ENCODE measurements around the gene TMEM191C.
"Not testable (repeated sequence)": the region's sequence is repeated elsewhere in the genome, so short reads cannot be mapped to it uniquely, and the experiment has no call there.

TMEM191C gene

DNA sequence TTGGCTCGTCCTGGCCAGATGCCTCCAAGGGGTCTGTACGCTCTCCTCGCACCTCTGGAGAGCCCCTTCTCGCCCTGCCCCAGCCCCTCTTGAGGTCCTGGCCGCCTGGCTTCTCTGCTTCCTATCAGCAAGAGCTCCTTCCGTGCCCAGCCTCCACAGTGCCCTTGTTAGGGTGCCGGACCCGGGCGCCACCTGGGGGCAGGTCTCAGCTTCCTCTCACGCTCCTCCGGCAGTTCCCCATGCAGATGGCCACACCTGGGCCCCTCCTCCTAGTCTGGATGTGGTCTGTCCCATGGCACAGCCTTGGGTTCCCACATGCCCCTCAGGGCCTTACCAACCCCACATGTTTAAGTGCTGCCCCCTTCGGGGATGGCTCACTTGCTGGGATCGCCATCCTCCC is 6.5 kb downstream of the TMEM191C start:
- not testable (repeated sequence) for DNase-seq (ENCODE audit: low read depth)

DNA sequence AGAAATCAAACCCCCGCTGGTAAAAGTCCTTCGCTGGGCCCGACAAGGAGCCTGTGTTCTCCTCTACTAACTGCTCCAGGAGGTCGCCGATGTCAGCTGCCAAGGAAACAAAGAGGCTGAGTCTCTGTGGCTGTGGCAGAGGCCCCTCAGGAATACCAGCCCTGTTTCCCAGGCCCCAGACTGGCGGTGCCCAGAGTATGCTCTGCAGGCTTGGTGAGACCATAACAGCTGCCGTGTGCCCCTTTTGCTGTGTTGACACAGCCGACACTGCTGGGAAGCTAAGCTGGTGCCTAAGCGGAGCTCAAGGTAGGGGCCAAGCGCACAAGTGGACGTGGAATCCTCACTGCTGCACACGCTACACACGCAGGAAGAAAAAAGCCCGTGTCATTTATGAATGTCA is 16.9 kb downstream of the TMEM191C start:
- DNase-seq (ENCODE audit: low read depth), result not testable (repeated sequence)

DNA sequence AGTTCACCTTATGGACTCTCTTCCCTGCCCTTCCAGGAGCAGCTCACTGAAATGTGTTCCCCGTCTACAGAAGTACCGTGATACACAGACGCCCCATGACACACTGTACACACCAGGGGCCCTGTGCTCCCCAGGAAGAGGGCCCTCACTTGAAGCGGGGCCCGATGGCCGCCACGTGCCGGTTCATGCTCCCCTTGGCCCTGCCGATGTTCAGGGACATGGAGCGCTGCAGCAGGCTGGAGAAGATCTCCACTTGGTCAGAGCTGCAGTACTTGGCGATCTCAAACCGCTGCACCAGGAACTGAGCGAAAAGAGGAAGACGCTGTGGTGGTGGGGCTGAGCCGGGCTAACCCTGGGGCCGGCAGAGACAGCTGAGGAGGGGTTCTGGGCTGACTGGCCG is 20.5 kb downstream of the TMEM191C start:
- DNase-seq (ENCODE audit: low read depth), result not testable (repeated sequence)

DNA sequence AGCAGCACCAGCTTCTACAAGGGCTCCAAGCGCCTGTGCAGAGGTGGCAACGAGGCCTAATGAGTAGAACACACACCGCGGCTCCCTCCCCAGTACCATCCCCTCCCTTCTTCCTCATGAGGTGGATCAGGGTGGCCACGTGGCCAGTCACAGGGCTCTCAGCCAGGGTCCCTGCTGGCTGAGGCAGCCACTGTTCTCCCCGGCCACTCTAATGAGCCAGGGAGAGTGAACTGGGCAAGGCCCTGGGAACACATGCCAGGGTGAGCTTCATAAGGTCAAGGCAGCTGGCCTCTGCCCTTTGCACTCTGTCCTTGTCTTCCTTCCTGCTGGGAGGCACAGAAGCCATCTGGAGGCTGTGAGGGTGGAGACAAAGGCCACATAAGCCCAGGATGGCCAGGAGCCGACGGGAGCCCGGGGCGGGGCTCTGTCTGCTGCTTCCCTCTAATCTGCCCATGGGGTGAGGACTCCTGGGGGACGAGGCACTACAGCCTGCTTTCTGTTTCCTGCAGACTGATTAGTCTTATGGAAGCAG is 22.0 kb downstream of the TMEM191C start:
- DNase-seq (ENCODE audit: low read depth), result not testable (repeated sequence)

DNA sequence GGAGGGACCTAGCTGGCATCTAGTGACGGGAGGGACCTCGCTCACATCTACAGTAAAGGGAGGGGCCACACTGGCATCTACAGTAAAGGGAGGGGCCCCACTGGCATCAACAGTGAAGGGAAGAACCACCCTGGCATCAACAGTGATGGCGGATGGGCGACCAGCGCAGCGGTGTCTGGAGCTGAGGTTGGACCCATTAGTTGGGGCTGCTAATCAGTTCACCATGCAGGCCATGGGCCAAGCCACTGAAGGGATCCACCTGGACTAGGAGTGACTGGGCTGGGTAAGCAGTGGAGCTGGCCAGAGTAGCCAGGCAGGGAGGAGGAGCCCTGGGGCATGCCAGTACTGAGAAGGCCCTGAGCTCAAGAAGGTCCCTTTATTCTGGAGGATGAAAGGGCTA is 23.4 kb downstream of the TMEM191C start:
- not testable (repeated sequence) for DNase-seq (ENCODE audit: low read depth)

DNA sequence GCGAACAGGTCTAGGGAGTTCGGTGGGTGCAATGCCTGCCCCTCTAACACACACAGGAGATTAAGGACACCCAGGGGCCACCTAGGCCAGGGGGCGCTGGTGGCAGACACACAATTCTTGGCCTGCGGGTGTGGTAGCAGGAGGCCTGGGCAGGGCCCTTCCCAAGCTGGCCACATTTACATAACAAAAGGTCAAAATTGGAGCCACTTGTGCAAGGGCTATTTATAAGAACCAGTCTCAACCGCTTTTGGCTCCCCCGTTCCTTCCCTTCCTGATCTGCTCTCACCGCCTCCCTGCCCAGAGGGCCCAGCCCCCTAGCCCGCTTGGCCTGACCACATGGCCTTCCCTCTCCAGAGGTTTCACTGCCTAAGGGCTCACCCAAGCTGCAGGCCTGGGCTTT is 25.1 kb downstream of the TMEM191C start:
- not testable (repeated sequence) for DNase-seq (ENCODE audit: low read depth)

DNA sequence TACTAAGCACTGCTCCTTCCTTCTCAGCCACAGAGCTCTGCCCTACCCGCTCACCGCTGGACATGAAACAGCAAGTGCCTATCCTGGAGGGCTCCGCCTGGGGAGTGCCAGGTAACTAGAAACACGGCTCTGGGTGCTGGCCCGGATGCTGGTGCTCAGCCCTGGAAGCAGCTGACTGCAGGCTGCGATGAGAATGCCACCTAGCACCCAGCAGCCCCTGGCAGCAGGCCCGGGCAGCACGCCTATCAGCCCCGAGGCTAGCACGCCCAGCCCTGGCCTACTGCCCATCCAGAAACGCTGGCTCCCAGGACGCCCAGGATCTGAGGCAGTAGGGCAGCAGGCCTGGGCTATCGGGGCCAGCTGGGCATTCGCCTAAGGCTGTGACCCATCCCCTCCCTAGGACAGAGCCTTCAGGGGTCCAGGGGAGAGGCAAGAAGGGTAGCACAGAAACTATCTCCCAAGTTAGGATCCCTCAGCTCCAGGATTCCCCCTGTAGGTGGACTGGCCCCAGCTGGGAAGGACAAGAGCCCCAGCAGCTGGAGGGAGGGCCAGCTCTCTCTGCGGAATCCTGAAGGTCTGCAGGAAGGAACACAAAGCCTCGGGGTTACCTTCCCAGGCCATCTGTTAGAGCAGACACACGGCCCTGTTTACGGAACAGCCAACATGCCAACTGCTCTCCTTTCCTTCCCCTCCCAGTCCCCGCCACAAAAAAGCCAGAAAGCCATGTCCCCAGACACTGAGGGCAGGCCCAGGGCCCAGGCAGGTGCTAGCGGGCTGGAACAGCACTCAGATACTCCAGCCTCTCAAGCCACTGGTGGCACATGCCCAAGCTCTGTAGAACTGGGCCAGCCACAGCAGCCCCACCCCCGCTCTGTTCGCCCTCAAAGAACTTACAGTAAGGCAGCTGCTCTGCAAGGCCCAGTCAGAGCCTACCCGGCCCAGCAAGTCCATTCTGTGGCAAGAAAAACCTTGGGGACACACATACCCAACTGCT is 26.9 kb downstream of the TMEM191C start:
- DNase-seq (ENCODE audit: low read depth), result not testable (repeated sequence)

DNA sequence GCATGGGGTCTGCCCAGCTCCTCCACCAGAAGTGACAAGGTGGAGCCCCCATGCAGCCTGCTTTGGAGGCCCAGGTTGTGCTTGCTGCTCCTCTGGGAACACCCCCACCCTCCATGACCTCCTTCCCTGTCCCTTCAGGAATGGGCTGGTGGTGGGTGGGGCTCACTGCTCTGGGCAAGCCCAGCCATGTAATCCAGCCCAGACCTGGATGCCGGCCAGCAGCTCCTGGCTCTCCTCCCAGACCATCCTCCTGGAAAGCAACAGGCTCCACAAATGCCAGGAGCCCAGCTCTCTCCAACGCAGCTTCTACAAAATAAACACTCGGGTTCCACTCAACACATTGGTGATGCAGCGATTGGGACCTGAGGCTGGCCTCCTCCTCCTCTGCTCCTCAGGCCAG is 30.8 kb downstream of the TMEM191C start:
- not testable (repeated sequence) for DNase-seq (ENCODE audit: low read depth)

DNA sequence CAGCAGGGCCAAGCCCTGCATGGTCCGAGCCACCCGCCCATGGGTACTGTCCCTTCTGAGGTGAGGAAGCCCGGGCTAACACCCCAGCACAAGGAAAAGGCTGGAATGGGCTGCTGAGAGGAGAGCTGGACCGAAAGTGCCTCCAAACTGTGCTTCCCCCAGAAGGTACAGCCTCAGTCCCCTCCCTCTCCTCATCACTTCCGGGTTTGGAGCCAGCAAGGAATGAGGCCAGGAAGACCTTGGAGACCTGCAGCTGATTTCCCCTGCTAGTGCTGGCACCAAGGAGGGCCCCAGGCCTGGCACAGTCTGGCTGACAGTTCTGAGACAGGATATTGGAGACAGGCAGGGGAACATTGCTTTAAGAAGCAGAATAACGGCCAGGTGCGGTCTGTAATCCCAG is 31.3 kb downstream of the TMEM191C start:
- not testable (repeated sequence) for DNase-seq (ENCODE audit: low read depth)

DNA sequence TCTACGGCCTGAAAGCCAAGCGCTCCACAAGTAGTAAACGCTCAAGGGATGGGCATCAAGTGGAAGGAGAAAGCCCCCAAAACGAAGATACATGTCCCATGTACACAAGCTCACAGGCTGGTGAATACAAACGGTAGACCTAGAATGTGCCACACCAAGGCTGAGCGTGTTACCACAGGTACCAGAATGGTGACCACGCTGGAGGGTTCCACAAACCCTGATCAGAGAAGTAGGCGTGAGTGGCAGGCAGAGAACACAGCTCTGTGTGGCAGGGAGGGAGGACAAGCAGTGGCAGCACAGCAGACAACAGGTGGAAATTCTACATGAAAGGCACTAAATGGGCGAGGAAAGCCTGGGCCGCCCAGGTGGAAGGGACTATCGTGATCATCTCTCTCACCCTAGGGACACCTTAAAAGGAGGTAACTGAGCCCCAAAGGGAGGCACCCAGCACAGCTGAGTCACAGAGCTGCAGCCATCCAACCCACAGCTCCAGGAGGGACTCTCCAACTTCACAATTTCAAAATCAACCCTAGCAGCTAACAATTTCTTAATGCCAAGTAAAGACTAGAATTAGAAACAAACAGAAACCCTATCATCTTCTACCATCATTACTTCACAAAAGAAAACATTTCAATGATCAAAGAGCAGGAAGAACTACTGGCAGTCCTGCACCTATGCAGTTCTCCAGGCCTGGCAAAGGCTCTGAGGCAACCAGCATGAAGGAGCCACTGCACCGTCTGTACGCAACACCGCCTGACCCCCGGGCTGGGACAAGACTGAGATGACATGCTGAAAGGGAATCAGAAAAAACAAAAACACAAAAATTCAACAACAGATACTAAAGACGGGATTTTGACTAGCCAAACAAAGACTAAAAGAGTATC is 32.7 kb downstream of the TMEM191C start:
- DNase-seq (ENCODE audit: low read depth), result not testable (repeated sequence)

DNA sequence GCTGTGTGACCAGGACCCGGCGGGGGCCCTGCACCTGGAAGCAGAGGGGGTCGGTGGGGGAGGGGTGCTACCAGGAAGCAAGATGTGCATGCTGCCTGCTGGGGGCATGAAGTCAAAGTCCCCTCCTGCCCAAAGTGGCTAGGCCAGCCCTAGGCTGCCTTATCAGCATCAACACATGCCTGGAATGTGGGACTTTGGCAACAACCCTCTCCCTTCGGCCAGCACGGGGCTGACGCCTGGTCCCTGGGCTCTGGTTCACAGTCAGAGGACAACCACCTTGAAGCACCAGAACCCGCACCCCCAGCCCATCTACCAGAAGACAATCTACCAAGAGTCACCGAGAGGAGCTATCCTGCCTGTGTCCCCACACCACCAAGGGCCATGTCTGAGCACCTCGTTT is 43.2 kb downstream of the TMEM191C start:
- DNase-seq (ENCODE audit: low read depth), result not testable (repeated sequence)

DNA sequence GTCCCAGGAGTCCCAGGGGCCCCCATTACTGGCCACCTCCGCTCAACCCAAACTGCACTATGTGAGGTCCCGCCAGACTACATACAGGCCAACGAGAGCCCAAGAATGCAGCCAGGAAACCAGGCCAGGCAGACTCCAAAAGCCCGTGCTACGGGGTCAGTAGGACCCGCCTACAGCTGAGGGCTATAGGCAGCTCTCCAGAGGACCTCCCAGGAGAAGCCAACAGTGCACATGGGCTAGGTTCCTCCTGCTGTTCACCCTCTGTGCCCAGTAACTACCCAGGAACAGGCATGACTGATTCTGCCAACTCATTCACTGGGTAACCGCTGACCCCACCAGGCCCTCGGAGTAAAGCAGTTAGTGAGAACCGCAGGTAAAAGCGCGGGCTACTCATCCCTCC is 44.8 kb downstream of the TMEM191C start:
- not testable (repeated sequence) for DNase-seq (ENCODE audit: low read depth)

DNA sequence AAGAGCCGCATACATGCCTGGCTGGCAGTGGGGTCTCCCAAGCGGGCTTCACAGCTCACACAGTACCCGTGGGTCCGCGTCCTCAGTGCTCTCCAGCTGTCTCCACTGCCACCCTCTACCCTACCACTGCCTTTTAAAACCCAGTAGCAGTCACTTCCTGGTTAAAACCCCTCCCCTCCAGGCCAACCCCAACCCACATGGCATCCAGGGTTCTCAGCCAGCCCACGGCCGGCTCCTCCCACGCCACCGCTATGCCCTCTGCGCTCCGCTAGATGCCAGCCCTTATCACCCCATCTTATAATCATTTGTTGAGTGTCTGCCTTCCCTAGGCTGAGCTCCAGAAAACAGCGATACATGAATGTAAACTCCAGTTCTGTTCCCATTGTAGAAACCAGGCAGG is 46.9 kb downstream of the TMEM191C start:
- not testable (repeated sequence) for DNase-seq (ENCODE audit: low read depth)

DNA sequence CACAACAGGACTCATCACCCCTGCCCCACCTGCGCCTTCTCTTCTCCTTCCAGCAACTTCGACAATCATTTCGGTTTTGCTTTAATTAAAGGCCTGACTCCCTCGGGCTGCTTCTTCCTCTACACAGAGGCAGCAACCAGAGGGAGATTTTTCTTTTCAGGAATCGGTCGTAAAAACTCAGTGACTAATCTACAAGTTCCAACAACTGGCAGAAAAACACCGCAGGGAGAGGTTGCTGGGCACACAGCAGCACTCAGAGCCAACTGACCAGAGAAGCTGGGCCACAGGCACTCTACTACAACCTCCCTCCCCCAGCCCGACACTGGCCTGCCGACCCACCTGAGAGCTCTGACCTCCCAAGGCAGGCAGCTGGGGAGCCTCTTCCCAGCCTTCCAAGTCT is 48.0 kb downstream of the TMEM191C start:
- not testable (repeated sequence) for DNase-seq (ENCODE audit: low read depth)

DNA sequence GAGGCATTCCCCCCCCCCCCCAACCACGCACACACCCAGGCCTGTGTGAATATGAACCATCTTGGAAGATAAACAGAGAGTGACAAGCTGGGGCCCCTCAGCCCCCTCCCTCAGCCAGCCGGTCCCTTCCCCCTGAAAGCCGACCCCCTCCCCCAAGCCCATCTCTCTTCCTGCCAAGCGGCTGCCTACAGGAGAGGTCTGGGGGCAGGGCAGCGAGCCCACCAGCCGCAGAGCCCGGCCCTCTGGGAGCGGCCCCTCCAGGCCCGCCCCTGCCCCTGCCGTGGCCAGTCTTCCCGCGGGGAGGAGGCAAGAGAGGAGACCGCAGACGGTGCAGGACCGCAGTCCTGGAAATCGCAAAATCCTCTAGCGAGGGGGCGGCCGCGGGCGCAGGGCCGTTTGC is 49.3 kb downstream of the TMEM191C start:
- DNase-seq (ENCODE audit: low read depth), result not testable (repeated sequence)

DNA sequence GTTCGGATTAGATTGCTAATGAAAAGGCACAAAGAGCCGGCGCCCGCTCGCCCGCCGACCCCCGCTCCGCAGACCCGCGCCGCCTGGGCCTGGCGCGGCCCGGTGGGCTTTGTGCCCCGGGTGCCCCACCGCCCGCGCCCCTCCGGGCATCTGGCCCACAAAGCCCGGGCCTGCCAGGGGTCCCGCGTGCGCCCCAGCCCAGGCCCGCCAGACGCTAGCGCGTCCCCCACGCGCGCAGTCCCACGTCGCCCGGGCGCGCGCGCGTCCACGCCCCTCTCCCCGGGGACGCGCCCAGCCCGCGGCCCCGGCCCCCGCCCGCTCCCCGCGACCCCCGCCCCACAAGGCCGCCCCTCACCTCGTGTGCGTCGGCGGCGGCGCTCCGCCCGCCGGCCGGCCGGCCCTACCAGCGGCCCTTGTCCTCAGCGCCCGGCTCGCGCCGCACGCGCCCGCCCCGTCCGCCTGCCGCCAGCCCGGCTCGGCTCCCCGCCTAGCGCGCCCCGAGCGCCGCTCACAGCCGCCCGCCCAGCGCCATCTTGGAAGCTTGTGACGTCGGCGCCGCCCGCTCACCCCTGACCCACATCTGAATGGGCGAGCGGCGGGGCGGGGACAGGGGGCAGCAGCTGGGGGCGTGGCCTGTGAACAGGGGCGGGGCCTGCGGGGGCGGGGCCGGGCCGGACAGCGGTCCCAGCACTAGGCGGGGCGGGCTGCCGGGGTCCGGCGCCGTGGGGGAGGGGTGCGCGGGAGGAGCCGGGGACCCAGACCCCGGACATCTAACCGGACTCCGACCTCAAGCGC is 50.0 kb downstream of the TMEM191C start:
- not testable (repeated sequence) for DNase-seq (ENCODE audit: low read depth)
